Hepatocyte (in vitro differentiated cells): ENCODE measurements around the gene ZDHHC18. TPM values are rescaled to one million over a fixed set of nuclear protein-coding genes. Genes with fewer than 3 reads are reported as not detected.
A peak's percentile ranks its signal among the peaks of the same experiment; 100 is the strongest.

Experiments used
- DNase-seq: peaks from one replicate; pipeline ENCODE4 v3.0.0-alpha.2; 2016; ENCODE audit warnings: low spot score
- H2AFZ ChIP-seq: fragments of 200-600 bp; sonication (generic); 2 replicates; pipeline ENCODE4 v1.6.0; 2016; ENCODE audit warnings: antibody characterized with exemption, mild to moderate bottlenecking
- H3K27ac ChIP-seq: fragments of 200-600 bp; sonication (generic); 2 replicates; pipeline ENCODE4 v1.5.1; 2016; ENCODE audit warnings: mild to moderate bottlenecking
- H3K27me3 ChIP-seq: fragments of 200-600 bp; sonication (generic); 2 replicates; pipeline ENCODE4 v1.6.1; 2016
- H3K36me3 ChIP-seq: fragments of 200-600 bp; sonication (generic); replicated peaks from 2 replicates; pipeline ENCODE4 v1.5.1; 2016; ENCODE audit warnings: low read depth; ENCODE audit not compliant: insufficient read depth
- H3K4me1 ChIP-seq: fragments of 200-600 bp; sonication (generic); 2 replicates; pipeline ENCODE4 v1.5.1; 2016; ENCODE audit warnings: mild to moderate bottlenecking, moderate library complexity; ENCODE audit not compliant: insufficient read depth
- H3K4me2 ChIP-seq: fragments of 200-600 bp; sonication (generic); 2 replicates; pipeline ENCODE4 v1.6.0; 2016
- H3K4me3 ChIP-seq: fragments of 200-600 bp; sonication (generic); 2 replicates; pipeline ENCODE4 v1.5.1; 2016; ENCODE audit warnings: mild to moderate bottlenecking
- H3K79me2 ChIP-seq: fragments of 200-600 bp; sonication (generic); 2 replicates; pipeline ENCODE4 v1.6.0; 2017; ENCODE audit warnings: mild to moderate bottlenecking
- H3K9me2 ChIP-seq: fragments of 200-600 bp; sonication (generic); replicated peaks from 2 replicates; pipeline ENCODE4 v1.6.0; 2017; ENCODE audit warnings: mild to moderate bottlenecking; ENCODE audit not compliant: insufficient read depth
- H3K9me3 ChIP-seq: fragments of 200-600 bp; sonication (generic); 2 replicates; pipeline ENCODE4 v1.5.1; 2016; ENCODE audit warnings: low read depth, mild to moderate bottlenecking
- H4K20me1 ChIP-seq: fragments of 200-600 bp; sonication (generic); 2 replicates; pipeline ENCODE4 v1.6.0; 2016; ENCODE audit warnings: mild to moderate bottlenecking; ENCODE audit not compliant: insufficient read depth, poor library complexity, severe bottlenecking
- CTCF ChIP-seq: fragments of 200-600 bp; sonication (generic); IDR thresholded peaks from 2 replicates; pipeline ENCODE4 v1.5.1; 2016; ENCODE audit warnings: antibody characterized with exemption, mild to moderate bottlenecking; ENCODE audit not compliant: poor library complexity
- EZH2 ChIP-seq: fragments of 200-600 bp; sonication (generic); IDR thresholded peaks from 2 replicates; pipeline ENCODE4 v1.6.1; 2016; ENCODE audit warnings: antibody characterized with exemption, mild to moderate bottlenecking, borderline replicate concordance
- EZH2phosphoT487 ChIP-seq: fragments of 200-600 bp; sonication (generic); IDR thresholded peaks from one replicate; pipeline ENCODE4 v1.6.1; 2018; ENCODE audit warnings: antibody characterized with exemption, mild to moderate bottlenecking, low read depth, moderate library complexity; ENCODE audit not compliant: unreplicated experiment, severe bottlenecking
- WGBS: methylation state at CpG from one replicate; pipeline ENCODE4 v1.1.6; 2016; ENCODE audit warnings: low lambda C conversion rate; ENCODE audit errors: missing lambda C conversion rate; 5-methylcytosine and 5-hydroxymethylcytosine counted together
- polyA plus RNA-seq: library from polyadenylated mRNA; unstranded; fragments of >200 nt; fragmentation: Nextera tagmentation; extraction: Ambion mirVana; gene quantifications from 2 replicates; pipeline ENCODE4 v1.2.1, GENCODE V29; 2016
- total RNA-seq: library from RNA; depleted of rRNA; stranded (reverse); fragments of >200 nt; gene quantifications from 2 replicates; pipeline ENCODE4 v1.2.3, GENCODE V29; 2014

Gene ZDHHC18
- total and polyA plus RNA-seq, 2 experiments from 2014 or later, result 14.9 to 22.5 TPM

GRCh38 chr1:26851106-26851684 lies 24.7 kb downstream of the ZDHHC18 start:
- H3K27ac ChIP-seq, result no peak overlapping the region
- H3K4me1 ChIP-seq, result no peaks in the 10 kb centered on the region
- WGBS, result 95% methylated on average over 12 of the region's 12 CpGs

GRCh38 chr1:26852701-26853100 lies 26.2 kb downstream of the ZDHHC18 start:
- TF ChIP-seq EZH2phosphoT487 (no peak), EZH2 (no peak), CTCF (no peak)
- no peak overlapping the region for H3K27ac ChIP-seq
- H3K79me2 ChIP-seq, result no peaks in the 10 kb centered on the region
- no peaks in the 10 kb centered on the region for H3K9me2 ChIP-seq
- no peak overlapping the region for H3K4me3 ChIP-seq
- H3K4me2 ChIP-seq, result no peak overlapping the region
- H3K9me3 ChIP-seq, result no peaks in the 10 kb centered on the region
- no peak for DNase-seq
- no peaks in the 10 kb centered on the region for H3K4me1 ChIP-seq
- H3K27me3 ChIP-seq, result no peaks in the 10 kb centered on the region
- H3K36me3 ChIP-seq, result no peaks in the 10 kb centered on the region
- WGBS, result 72% methylated on average over 9 of the region's 9 CpGs
- H4K20me1 ChIP-seq, result no peaks in the 10 kb centered on the region
- H2AFZ ChIP-seq, result no peak overlapping the region

More at GRCh38 chr1:26851106-26851684, 24.7 kb downstream of the ZDHHC18 start:
- no peak for DNase-seq
- Histone ChIP-seq H4K20me1 (no peaks in the 10 kb centered on the region), H3K9me3 (no peaks in the 10 kb centered on the region), H3K27me3 (no peaks in the 10 kb centered on the region), H3K36me3 (no peaks in the 10 kb centered on the region), H3K79me2 (no peaks in the 10 kb centered on the region), H2AFZ (no peak overlapping the region), H3K4me2 (no peak overlapping the region), H3K4me3 (no peak overlapping the region), H3K9me2 (no peaks in the 10 kb centered on the region)
- no peak for TF ChIP-seq EZH2phosphoT487
- peak; percentile 6 for TF ChIP-seq CTCF

DNA sequence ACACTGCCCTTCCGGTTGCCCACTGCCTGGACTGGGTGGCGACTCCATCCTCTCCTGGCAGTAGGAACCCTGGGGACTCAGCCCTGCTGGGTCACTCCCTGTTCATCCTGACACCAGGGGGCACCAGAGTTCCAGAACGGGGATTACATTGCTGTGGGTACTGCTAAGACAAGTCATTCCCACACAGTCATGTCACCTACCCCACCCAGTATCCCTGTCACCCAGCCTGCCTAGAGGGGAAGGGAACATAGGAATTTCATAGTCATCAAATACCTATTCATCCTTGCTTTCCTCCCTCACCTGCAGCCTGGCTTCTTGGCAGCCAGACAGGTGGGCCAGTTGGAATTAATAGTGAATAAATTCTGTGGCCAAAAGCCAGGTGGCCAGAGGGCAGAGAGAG lies 26.7 kb downstream of the ZDHHC18 start:
- DNase-seq, result peak; percentile 89
- no peaks in the 10 kb centered on the region for H3K9me3 ChIP-seq
- no peaks in the 10 kb centered on the region for H3K27me3 ChIP-seq
- no peak for TF ChIP-seq EZH2
- peak; percentile 70 for TF ChIP-seq CTCF
- no peaks in the 10 kb centered on the region for H3K4me1 ChIP-seq
- no peaks in the 10 kb centered on the region for H3K36me3 ChIP-seq
- H3K9me2 ChIP-seq, result no peaks in the 10 kb centered on the region
- WGBS, result 43% methylated on average over 3 of the region's 3 CpGs
- H3K79me2 ChIP-seq, result no peaks in the 10 kb centered on the region
- H4K20me1 ChIP-seq, result no peaks in the 10 kb centered on the region
- no peak overlapping the region for H3K4me3 ChIP-seq
- H3K4me2 ChIP-seq, result no peak overlapping the region
- no peak overlapping the region for H2AFZ ChIP-seq
- no peak overlapping the region for H3K27ac ChIP-seq

DNA sequence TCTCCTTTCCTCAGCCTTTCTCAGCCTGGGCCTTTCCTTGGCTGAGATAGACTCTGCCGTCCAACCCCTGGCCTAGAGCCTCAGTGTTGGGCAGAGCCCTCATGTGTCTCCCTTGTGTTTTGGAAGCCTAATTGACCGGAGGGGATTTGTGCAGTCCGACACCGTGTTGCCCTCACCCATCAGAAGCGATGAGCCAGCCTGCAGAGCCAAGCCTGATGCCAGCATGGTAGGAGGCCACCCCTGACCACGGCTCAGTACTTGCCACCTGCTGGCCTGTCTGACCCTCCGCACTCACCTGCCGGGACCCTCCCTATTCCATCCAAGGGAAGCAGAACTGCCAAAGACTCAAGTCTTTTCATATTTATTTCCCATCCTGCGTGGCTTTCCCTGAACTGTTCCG lies 27.1 kb downstream of the ZDHHC18 start:
- Histone ChIP-seq H3K4me1 (no peaks in the 10 kb centered on the region), H3K27ac (no peak overlapping the region), H3K27me3 (no peaks in the 10 kb centered on the region), H3K9me2 (no peaks in the 10 kb centered on the region), H3K9me3 (no peaks in the 10 kb centered on the region), H3K36me3 (no peaks in the 10 kb centered on the region), H2AFZ (no peak overlapping the region), H3K79me2 (no peaks in the 10 kb centered on the region), H3K4me3 (no peak overlapping the region), H3K4me2 (no peak overlapping the region), H4K20me1 (no peaks in the 10 kb centered on the region)
- TF ChIP-seq EZH2 (no peak), CTCF (no peak), EZH2phosphoT487 (no peak)
- DNase-seq, result no peak
- 98% methylated on average over 10 of the region's 10 CpGs for whole genome bisulfite sequencing
